Stimulated activated CD8-positive, alpha-beta memory T cell treated with anti-CD3 and anti-CD28 coated beads, Interleukin-12 subunit alpha, Interleukin-12 subunit beta, amount 100 ng/mL, for 24 hours (primary cell): ENCODE results near the gene TMEM185A.
"Not testable (repeated sequence)": the region's sequence is repeated elsewhere in the genome, so short reads cannot be mapped to it uniquely, and the experiment has no call there.

Experiments used
- DNase-seq: peaks from one replicate; pipeline ENCODE4 v3.0.0-alpha.2; 2020; ENCODE audit errors: extremely low read depth

The TMEM185A gene

DNA sequence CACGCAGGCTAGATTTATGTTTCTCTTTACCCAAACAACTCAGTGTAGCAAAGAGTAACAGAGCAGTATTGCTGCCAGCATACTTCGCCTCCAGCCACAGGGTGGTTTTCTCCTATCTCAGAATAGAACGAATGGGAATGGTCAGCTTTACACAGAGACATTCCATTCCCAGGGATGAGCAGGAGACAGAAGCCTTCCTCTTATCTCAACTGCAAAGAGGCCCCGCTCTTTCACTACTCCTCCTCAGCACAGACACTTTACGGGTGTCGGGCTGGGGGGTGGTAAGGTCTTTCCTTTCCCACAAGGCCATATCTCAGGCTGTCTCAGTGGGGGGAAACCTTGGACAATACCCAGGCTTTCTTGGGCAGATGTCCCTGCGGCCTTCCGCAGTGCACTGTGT lies 4.8 kb downstream of the TMEM185A start:
- DNase-seq = not testable (repeated sequence)

DNA sequence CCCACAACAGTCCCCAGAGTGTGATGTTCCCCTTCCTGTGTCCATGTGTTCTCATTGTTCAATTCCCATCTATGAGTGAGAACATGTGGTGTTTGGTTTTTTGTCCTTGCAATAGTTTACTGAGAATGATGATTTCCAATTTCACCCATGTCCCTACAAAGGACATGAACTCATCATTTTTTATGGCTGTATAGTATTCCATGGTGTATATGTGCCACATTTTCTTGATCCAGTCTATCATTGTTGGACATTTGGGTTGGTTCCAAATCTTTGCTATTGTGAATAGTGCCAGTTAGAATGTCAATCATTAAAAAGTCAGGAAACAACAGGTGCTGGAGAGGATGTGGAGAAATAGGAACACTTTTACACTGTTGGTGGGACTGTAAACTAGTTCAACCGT lies 11.9 kb downstream of the TMEM185A start:
- not testable (repeated sequence) for DNase-seq

DNA sequence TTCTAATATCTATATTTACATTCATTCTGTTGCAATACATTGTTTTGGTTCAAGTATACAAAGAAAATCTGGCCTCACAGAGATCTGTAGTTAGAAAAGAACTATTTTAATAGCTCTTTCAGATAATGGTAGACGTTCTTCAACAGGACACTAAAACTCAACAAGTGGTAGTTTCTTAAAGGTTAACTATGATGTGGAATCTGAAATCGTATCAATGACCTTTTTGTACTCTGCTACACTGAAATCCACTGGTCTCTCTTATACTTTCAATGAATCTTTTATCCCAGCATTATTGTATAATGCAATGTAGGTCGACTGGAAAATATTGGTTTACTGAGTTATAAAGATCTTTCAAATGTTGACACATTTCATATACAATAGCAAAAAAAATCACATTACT lies 12.7 kb downstream of the TMEM185A start:
- no peak for DNase-seq

DNA sequence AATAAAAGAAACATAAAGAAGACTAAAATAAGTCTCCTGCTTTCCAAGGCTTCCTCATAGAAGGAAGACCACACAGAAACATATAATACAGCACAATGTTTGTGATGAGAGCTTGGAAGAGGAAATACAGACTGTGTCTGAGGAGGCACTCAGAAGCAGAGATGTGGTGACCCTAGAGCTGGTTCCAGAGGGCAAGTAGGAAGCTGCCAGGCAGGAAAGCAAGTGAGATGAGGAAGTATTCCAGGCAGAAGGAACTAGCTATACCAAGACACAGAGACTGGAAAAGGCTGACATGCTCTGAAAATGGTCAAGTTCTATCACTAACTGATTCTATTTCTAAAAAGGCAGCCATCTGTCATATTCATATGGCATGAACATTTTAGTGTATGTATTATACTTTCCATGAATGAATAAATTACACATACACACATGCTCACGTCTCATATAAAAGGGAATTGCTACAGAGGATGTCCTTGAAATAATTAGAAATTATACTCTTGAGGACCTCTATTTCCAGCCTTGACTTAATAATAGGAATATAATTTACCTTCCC lies 19.9 kb downstream of the TMEM185A start:
- no peak for DNase-seq

DNA sequence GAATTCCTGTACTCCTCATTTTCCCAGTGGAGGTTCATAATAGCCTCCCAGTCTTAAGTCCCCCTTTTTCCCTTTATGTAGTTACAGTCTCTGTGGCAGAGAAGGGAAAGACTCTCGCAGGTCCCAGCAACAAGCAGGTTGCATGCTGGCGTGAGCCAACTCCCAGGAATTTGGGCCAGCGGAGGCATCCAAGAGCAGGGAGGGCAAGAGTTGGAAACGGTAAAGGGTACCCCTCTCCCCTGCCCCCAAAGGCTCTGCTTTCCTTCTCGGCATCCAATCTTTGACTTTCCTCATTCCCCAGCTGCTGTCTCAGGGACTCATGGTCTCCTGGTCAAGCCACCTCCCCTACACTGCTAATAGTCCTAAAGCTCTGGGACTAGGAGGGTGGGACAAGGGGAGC lies 21.1 kb downstream of the TMEM185A start:
- DNase-seq = no peak

DNA sequence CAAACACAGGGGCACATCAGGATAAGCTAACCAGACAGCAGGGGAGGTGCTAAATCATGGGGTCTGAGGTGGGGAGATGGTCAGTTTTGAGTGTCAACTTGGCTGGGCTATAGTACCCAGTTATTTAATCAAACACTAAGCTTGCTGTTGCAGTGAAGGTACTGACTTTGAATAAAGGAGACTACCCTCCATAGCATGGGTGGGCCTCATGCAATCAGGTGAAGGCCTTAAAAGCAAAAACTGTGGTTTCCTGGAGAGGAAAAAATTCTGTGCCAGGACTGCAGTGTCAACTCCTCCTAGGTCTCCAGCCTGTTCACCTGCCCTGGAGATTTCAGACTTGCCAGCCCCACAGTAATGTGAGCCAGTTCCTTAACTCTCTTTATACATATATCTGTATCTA lies 23.9 kb downstream of the TMEM185A start:
- DNase-seq = no peak

DNA sequence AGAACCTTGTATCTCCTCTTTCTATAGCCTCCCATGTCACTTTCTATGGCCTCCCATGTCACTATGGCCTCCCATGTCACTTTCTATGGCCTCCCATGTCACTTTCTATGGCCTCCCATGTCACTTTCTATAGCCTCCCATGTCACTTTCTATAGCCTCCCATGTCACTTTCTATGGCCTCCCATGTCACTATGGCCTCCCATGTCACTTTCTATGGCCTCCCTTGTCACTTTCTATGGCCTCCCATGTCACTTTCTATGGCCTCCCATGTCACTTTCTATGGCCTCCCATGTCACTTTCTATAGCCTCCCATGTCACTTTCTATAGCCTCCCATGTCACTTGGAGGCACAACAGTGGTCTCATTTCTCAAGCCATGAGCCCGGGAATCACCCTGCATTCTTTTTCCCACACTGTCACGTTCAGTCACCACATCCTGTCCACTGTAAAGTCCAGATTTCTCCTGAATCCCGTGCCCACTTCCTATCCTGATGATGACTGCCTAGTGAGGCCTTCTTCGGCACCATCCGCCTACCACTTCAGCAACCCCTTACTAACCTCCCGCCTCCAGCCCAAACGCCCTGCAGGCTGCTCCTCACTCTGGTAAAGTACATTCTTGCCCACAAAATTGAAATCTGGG lies 26.2 kb downstream of the TMEM185A start:
- not testable (repeated sequence) for DNase-seq

DNA sequence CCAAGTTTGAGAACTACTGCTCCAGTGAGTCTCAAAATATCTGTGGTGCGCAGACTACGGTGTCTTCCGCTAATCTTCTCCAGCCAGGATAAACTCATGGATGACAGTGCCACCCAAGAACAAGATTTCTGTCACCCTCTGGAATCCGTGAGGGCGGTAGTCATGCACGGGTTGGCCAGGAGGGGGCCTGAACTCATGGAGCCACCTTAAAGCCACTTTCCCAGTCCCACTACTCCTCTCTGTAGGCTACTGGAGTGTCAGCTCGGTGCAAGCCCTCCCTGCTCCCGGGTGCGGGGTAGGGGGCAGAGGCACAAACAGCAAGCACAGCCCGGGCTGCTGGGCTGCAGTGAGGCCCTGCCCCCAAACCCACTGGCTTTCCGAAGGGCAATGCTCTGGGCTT lies 33.0 kb downstream of the TMEM185A start:
- not testable (repeated sequence) for DNase-seq

DNA sequence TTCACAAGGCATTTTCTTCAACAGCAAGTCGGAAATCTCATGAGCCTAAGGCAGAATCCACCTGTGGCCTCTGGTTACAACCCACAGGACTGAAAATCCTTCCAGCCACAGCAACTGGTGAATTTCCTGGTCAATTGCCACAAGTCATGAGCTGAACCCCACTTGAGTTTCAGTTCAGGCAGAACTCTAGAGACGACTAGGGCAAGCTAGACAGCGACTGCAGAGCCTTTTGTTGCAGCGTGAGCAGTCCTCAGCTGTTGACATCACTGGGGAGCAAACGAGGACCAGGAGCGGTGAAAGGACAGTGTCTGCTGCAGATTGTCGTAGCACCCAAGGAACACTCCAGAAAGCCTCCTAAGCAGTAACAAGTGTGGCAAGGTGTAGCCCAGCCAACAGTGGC lies 35.6 kb downstream of the TMEM185A start:
- not testable (repeated sequence) for DNase-seq

DNA sequence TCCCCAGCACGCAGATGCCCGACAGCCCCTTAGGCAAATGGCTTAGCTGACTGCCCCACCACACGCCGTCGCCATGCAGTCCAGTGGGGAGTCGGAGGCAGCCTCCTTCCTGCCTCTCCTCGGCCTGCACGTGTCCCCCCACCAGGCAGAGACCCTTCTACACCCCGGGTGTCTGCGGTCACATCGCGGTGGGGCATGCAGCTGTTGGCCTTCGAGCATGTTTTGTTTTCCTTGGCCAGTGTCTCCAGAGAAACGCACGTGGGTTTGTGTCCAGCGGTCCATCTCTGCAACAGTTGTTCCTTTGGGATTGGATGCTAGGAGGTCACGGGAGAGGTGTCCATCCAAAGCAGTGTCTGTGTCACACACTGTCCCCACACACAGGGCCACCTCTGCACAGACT lies 36.4 kb downstream of the TMEM185A start, which contains the start of gene HSFX2:
Gene HSFX2, minus strand, starts transcription at position 101 of the 400 bp plus-strand sequence. CDS start 614 bp downstream, outside the sequence.
- not testable (repeated sequence) for DNase-seq

DNA sequence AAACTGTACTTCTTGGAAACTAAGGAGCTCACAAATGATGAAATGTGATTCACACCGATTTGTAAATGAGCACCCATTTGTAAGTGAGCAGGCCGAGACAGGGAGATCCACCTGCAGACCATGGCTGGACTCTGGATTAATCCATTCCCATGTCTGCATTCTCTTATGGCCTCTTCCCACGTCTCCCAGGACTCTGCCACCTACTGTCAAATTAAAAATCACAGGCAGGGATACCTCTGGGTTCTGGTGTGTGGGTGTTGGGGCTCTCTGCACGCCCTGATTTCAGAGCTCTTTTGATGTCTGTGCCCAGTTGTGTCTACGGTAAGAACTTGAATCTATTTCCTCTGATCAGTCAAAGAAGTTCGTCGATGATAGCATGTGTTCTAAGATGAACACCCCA lies 40.6 kb downstream of the TMEM185A start:
- not testable (repeated sequence) for DNase-seq

DNA sequence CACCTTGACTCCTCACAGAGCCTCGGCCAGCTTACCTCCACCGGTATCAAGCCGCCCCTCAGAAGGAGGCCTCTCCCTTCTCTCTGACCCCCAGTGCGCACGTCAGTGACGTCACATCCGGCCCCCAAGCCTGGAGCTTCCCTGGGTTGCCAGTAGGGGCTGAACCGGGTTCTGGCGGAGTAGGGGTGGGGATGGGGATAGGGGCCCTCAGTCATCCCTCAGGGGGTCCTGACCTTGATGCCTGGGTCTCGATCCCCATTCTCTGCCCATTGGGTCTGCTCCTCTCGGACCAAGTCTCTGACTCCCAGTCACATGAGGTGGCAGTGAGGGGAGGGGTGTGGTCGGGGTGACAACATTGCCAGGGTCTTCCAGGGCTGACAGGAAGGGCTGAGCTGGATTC lies 44.2 kb downstream of the TMEM185A start, which contains the start of gene MAGEA9B:
Gene MAGEA9B, minus strand, starts transcription at position 101 of the 400 bp plus-strand sequence. CDS start 4,280 bp downstream, outside the sequence.
- DNase-seq = not testable (repeated sequence)

DNA sequence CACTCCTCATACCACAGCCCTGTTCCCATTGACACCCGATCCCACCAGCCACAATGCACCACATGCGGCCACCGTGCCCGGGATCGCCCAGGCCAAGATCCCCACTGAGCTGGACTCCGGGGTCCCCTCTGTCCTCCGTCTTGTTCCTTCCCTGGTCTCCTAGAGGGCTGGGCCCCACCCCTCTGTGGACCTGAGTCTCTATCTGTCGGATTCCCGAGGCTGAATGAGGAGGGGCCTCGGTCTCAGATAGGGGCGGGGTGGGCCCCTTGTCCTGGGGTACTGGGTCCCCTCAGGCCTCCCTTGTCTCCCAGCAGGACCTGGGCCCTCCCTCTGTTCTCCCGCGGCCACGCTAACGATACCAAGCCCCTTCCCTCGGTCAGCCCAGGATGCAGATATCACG lies 46.0 kb downstream of the TMEM185A start:
- DNase-seq = not testable (repeated sequence)

DNA sequence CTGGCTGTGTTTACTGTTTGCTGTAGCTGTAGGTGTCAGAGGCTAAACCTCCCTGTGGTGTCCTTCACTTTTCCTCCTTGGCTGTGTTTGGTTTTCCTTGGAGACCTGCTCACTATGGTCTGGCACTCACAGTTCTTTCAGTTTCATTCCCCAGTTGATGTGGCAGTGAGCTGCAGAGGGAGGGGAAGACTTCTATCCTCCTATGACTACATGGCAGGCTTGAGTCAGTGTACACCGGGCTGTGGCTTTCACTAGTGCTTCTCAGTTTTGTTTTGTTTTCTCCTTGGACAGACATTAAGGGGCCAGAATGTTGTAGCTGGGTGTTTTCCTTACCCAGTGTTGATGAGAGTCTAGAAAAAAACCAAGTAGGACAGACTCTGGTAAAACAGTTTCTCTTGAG lies 58.1 kb downstream of the TMEM185A start:
- not testable (repeated sequence) for DNase-seq

DNA sequence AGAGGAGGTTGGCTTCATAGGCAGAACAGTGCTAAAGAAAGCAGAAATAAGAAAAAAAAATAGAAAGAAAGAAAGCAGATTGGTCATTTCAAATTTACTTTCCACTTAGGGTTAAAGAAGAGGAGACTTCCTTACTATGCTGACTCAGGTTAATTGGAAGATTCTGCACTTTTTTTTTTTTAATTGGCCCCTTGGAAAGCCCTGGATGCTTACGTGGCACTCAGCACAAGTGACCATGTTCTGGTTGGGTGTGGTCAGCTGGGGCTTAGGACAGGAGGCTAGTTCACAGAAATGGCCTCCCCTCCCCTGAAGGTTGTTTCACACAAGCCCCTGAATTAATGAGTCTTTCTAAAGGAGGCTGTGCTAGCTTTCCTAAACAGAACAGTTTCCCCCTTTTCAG lies 58.8 kb downstream of the TMEM185A start:
- DNase-seq = no peak

DNA sequence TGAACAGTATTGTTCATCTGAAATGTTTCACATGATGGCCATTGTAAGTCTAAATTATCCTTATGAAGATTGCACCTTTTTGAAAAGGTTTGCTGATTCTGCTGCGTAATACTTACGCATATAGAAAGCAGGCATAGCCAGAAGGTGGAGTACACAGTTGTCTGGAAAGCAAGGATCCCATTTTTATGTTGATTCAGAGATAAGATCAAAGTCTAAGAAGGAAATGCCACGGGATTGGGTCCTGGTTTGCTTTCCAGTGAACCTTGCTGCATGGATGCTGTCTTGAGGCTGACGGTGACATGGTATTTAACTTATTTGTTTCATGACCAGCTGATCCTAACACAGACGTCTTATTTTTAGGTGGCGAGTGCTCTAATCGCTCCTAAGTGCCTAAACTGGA lies 59.8 kb downstream of the TMEM185A start:
- DNase-seq = no peak

DNA sequence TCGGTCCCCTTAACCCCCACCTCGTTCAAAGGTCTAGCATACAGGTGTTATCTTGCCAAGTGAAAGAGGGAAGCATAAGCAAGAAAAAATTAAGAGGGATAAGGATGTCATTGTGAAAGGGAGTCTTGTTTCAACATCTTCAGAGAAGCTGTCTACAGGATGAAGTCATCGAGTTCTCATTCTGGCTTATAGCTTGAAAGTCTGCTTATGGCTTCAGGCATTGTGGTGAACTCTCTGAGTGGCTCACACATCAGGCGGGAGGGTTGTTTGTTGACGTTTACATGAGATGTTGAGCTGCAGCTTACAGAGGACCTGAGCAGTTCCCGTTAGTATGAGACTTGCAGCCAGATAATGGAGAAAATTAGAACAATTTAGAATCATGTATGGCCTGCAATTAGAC lies 60.9 kb downstream of the TMEM185A start:
- no peak for DNase-seq

DNA sequence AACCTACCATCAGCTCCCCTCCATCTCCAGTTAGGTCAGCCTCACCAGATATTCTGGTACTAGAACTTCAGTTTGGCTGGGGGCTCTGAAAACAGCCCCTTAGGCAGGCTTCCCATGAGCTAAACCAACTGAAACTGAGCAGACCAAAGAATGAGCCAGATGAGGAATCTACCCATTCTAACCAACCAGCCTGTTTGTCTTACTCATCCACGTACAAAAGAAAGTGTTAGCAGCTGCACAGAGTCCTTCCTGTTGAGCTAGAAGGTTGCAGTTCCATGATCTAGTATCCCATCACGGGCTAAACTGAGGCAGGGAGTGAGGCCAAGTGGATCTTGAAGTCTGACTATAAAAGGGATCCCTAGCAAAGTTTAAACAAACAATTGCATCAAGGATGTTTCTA lies 61.8 kb downstream of the TMEM185A start:
- DNase-seq = no peak

DNA sequence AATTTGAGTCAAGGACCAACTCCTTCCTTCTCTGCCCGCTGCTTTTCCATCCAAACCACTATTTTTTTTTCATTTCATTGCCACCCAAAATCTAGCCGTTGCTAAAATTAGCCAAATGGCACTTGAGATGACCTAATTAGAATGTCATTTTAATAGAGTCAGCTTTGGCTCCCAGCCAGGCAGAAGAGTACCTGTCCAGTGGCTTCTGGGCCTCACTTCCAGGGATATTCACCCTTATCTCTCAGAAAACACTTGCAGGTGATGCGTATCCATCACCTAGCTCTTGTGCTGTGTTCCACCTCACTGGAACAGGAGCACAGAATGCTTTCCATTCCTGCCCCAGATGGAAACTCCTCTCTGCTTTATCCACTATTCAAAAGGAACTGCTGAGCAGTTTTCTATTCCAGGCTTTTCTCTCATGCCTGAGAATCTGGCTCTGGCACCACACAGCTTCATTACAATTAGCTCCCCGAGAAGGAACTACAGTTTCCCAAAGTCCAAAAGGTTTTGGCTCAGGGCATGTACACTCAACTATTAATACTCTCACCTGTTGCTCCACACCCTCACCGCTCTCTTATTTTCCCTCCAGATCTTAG lies 62.8 kb downstream of the TMEM185A start:
- no peak for DNase-seq

DNA sequence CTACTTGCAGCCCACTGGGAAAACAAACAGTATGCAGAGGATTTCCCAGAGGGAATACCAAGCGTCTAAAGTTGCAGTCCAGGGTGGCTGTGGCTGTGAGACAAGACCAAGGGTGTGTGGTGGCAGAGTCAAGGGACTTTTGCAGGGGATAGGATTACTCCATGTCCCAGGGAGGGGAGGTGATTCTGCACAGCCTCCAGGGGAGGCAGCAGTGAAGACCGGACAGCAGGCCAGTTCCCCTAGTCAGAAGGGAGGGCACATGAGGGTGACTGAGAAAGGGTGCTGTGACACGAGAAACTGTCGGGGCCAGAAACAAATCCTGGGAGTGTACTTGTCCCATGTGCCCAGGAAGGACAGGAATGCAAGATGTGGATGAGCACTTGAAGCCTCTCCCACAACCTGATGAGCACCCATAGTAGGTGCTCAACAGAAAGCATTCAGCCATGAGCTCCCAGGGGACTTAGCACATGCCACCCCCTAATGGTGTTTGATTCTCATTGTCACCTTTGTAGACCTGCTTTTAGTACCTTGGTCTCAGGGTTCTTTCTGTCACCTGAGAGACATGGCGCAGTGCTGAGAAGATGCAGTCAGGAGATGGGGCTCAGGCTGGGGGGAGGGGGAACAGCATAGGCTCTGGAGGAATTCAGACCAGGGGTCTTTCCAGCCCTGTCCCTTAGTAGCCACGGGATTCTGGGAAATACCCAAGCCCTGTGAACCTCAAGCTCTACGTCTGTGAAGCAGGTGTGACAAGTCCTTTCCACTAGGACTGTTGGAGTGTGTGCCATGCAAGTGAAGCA lies 63.8 kb downstream of the TMEM185A start:
- DNase-seq = no peak

DNA sequence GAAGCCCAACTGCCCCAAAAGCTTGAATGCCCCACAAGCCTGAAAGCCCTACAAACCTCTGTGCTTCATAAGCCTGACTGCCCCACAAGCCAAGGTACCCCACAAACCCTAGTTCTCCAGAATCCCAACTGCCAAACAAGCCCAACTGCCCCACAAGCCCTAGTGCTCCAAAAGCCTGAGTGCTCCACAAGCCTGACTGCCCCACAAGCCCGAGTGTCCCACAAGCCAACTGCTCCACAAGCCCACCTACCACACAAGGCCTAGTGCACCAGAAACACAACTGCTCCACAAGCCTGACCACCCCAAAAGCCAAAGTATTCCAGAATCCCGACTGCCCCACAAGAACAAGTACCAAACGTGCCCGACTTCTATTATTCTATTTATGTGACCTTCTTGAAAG lies 68.2 kb downstream of the TMEM185A start:
- DNase-seq = no peak

DNA sequence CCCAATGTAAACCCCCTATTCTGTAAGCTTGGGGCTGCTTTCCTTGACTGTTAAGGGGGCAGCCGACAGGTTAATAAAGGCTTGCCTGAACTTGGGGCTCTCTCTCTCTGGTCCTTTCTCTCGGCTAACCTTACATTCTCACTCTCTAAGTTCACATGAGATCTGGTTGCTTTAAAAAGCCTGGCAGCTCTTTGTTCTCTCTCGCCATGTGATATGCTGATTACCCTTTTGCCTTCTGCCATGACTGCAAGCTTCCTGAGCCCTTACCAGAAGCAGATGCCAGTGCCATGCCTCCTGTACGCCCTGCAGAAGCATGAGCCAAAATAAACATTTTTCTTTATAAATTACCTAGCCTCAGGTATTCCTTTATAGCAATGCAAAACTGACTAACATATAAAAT lies 76.3 kb downstream of the TMEM185A start:
- DNase-seq = not testable (repeated sequence)

DNA sequence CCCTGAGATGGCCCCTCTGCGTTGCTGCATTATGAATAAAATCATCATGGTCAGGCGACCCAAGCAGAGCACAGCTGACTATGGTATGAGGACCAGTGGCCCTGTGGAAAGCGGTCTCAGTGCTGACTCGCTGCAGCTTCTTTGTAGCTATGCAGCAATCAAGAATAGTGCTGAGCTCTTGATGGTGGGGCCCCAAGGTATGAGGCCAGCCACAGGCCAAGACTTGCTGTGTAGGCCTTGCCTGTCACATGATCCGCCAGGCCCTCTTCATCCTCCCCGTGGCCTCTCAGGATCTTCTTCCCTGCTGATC lies 79.7 kb downstream of the TMEM185A start:
- DNase-seq = not testable (repeated sequence)
